ENCODE data around the gene CA10.

CA10 gene

DNA sequence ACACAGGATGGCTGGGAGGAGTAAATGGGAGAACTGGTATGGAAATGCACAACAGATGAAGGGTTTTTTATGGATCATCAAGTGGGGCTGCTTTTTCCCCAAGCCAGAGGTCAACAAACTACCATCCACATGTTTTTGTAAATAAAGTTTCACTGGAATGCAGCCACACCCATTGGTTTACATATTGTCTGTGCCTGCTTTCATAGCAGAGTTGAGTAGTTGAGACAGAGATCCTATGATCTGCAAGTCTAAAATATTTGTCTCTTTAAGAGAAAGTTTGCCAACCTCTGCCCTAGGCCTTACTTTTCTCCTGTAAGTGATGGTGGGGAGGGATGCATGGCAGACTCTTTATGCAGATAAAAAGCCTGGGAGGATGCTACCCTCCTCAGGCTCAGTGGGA is 341.4 kb downstream of the CA10 start:
- no peak for DNase-seq (ENCODE audit: low spot score)

DNA sequence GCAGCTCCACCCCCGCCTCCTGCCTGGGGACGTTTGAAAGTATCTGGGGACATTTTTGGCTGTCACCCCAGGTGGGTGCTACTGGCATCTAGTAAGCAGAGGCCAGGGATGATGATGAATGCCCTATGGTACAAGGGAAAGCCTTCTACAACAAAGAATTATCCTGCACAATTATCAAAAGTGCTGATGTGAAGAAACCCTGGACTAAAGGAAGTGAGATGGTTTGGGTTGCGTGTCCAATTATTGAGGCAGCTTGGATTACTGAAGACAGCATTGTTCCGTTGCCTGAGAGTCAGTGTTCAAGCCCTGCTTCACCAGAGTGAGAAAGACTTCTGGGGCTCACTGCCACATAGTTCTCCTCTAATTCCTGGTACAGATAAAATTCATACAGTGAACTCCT is 343.4 kb downstream of the CA10 start:
- no peak for DNase-seq (ENCODE audit: low spot score)

DNA sequence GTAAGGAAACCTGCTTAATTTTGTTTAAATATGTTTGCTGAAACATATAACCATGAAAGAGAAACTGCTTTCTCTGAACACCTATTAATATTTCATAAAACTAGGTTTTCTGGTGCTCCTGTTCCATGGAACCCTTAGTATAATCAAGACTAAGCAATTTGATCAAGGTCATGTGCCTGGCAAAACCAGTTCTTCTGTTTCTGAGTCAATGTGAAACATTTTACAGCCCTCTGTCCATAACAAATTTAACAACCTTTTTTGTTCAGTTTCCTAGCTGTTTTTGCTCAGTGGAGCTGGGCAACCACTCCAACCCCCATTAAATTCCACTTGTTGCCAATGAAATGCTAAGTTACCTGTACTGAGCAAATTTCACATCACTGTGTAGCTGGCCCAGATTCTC is 344.0 kb downstream of the CA10 start:
- DNase-seq (ENCODE audit: low spot score), result no peak

DNA sequence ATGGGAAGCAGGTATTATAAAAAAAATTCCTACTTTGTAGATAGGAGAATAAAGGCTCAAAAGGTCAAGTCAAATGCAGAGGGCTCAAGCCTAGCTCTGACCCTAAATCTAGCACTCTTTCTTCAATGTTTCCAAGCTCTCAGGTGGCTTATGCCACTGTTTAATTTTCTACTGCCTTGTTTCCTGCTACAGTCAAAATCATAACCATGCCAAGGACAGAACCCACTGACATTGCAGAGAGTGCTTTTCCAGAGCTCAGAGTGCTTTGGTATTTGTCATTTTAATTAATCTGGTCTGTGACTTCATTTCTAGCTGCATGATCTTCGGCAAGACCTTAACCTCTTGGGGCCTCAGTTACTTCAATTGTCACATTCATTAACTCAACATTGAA is 344.7 kb downstream of the CA10 start:
- no peak for DNase-seq (ENCODE audit: low spot score)

DNA sequence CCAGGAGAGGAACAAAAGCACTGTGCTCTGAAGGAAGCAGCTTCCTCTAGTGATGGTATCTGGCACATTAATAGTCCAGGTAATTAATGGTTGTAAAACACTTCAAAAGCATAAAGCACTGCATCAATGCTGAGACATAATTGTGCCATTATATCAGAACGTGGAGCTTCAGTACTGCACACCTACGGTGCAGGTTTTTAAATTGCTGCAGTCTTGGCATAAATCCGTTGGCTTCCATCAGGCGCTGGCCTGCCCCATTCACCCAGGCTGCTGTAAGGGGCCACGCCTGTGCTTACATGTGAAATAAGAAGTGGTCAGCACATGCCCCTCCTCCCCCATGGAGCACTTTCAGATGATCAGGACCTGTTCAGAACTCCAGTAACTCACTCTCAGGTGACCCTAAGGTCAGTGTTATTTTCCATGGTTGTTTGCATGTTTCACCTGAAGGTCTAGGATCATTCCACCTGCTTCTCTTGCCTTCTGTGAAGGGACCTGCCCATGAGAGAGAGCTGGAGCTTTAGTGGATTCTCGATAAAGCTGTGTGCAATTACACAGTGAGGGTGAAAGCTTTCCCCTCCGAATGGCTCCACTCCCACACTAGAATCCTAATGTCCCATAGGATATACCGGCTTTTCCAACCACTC is 345.3 kb downstream of the CA10 start:
- DNase-seq (ENCODE audit: low spot score), result no peak

DNA sequence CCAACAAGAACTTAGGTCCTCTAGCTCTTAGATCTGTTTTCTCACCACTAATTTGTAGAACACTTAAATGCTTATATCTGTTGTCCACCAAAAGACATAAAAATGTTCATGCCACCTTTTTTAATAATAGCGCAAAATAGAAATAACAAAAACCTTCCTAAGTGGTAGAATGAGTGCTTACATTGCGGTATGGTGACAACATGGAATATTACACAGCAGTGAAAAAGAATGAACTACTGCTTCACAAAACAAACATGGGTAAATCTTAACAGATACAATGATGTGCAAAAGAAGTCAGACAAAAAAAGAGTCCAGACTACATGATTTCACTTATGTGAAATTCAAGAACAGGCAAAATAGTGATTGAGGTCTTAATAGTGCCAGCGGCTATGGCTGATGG is 351.1 kb downstream of the CA10 start:
- no peak for DNase-seq (ENCODE audit: low spot score)

DNA sequence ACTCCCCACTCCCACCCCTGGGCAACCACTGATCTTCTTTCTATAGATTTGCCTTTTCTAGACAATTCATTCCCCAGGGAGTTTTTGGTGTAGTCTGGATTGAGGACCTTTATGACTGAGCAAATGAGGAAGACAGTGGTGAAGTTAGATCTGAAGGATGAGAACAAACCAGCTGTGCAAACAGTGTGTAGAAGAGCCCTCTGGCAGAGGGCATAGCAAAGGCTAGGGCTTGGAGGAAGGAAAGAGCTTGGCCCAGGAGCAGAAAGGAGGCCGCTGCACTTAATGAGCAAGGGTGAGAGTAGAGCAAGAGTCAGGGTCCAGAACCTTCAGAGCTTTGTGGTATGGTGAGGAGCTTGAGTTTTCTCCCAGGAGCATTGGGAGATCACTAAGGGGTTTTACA is 352.7 kb downstream of the CA10 start:
- DNase-seq (ENCODE audit: low spot score), result no peak

DNA sequence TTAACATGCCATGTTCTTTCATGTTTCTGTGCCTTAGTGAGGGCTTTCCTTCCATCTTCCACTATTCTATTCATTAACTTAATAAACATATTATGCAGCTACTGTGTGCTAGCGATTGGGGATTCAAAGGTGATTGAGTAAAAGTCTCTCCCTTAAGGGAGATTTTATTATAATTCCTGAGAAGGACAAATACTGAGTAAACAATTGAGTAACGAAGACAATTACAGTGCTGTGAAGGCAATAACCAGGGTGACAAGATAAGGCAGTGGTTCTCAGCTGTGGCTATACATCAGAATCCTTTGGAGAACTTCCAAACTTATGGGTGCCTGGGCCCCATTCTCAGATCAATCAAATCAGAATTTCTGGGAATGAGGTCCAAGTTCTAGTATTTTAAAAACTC is 353.3 kb downstream of the CA10 start:
- DNase-seq (ENCODE audit: low spot score), result no peak

DNA sequence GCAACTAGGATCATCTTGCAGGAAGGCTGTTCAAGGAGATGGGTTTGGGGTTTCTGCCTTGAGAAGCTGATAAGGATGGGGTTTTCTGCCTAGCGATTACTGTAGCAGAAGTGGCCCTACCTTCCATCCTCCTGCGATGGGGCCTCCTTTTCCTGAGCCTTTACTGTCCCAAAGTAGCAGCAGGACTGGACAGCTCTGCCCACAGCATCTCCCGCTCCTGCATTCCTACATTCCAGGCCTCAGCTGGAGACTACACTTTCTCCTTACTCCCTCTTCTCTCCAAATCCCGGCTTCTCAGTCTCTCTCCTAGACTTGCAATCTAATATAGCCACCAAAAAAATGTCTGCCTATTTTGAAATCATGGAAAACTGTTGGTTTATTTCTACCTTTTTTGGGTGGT is 355.4 kb downstream of the CA10 start:
- no peak for DNase-seq (ENCODE audit: low spot score)

DNA sequence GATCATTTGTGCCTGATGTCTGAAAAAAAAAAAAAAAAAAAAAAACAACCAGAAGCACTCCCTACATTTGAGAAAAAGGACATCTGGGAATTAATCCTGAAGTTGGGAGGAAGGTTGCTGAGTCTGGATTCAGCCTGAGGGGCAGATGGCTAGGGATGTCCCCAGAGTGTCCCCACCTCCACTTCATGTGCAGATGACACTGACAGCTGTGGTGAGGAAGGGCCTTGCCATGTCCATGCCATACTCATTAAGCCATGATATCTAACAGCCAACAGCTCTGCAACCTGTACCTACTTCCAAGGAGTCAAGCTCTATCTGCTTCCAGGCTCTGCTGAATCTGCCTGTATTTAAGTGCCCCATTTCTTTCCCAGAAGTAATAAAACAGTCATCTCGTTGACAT is 356.0 kb downstream of the CA10 start:
- DNase-seq (ENCODE audit: low spot score), result no peak

DNA sequence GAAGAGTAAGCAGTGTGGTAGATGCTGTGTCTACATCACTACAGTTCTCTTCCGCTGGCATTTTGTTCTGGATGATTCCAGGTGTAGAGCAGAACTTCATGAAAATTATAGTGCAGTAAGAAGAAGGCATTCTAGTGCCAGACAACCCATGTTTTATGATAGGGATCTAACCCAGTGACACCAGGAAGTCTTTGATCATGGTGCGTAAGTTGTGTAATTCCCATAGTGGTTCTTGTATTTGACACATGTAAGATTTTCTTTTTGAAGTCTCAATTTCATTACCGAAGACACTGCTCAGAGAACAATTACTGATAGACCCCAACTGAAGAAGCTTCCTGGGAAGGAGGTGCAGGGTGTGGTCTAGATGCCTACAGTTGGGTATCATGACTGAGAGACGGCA is 356.9 kb downstream of the CA10 start:
- no peak for DNase-seq (ENCODE audit: low spot score)

DNA sequence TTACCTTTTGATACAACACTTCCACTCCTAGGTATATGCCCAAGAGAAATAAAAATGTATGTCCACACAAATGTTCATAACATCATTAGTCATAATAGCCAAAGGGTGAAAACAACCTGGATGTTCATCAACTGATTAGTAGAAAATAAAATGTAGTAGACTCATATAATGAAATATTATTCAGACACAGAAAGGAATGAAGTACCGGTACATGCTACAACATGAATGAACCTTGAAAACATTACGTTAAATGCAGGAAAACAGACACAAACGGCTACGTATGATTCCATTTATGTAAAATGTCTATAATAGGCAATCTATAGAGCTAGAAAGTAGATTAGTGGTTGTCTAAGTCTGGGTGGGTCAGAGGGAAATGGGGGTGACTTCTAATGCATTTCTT is 358.5 kb downstream of the CA10 start:
- DNase-seq (ENCODE audit: low spot score), result no peak

DNA sequence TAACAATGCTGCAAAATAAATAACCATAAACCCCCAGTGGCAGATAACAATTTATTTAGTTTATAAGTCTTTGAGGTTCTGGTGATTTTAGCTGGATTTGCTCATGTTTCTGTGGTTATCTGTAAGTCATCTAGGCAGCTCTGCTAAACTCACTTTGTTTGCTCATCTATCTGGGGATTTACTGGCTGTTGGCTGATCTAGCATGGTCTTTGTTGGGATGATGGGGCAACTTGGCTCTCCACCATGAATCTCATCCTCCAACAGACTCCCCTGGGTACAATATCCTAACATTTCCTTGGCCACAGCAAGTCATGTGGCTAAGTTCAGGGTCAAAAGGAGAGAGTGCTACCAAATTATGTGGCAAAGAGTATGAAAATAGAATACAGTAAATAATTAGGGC is 359.3 kb downstream of the CA10 start:
- DNase-seq (ENCODE audit: low spot score), result no peak

DNA sequence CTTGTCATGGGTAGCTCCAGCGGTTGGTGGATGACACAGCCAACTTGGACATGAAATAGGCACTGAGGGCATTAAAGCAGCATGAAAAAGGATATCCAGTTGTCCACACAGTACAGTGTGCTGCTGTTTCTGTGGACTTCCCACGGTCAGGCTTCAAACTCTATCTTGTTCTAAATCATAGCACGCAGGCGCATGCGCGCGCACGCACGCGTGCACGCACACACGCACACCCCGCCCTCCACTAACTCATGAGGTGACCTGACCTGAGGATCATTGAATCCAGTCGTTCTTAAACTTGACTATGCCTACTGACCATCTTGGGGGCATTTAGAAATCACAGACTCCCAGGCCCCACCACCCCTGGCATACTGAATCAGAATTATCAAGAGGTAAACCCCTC is 361.4 kb downstream of the CA10 start:
- DNase-seq (ENCODE audit: low spot score), result no peak

DNA sequence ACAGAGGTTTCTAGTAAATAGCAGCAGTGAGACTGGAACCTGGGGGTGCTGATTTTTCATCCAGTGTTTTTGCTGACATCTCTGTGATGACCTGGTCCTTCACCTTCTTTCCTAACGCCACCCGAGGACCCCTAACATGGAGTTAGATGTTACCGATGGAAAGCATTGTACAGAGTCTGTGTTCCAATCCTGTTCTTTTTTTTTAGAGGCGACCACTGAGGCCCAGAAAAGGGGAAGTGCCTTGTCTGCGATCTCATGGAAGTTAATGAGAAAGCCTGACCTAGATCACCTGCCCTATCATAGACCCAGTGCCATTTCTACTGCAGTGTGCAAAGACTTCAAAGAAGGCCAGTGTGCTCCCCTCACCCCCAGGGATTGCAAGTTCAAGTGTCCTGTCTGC is 362.5 kb downstream of the CA10 start:
- no peak for DNase-seq (ENCODE audit: low spot score)

DNA sequence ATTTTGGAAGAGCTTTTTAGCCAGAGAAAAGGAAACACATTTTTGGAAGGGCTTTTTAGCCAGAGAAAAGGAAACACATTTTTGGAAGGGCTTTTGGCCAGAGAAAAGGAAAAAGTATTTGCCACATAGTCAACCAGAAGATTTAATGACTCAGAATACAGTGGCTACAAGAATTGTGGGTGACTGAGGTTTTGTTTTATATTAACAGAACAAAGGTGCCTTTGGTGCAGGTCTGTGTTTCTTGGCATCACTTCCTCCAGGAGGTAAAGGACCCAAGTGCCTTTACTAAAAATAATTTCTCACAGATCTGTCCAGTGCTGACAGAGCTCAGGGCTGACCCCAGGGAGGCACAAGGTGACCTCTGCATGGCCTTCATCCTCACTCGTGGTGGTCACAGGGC is 363.1 kb downstream of the CA10 start:
- no peak for DNase-seq (ENCODE audit: low spot score)

DNA sequence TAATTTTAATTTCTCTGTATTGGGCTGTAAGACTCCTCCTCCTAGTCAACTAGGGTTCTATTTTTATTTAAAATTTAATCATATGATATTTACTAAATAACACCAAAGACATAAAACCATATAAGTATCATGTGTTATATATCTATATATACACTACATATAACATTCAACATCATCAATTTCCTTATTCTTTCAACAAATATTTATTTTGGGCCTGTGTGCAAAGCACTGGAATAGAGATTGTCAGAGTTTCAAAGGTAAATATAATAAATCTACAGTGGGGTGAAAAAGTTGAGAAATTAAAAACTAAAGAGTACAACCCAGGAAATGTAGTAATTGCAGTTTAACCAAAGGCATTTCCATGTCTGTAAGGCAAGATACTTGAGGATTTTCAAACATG is 364.0 kb downstream of the CA10 start:
- DNase-seq (ENCODE audit: low spot score), result no peak

DNA sequence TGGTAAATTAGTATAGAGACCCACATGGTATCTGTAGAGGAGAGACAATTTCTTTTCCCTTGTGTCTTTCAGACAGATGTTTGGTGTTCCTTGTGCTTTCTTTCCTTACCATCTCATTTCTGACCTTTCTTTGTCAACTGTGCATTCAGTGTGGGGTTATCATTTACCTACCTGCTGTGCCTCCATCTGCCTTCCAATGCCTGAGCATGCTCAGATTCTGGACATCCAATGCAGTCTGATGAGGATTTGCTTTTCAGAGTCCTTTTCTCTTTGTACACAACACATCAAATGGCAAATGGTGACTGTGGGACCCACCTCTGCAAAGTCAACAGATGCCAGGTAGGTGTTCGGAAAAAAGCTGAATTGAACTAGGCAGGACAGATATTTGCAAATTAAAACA is 364.8 kb downstream of the CA10 start:
- no peak for DNase-seq (ENCODE audit: low spot score)

DNA sequence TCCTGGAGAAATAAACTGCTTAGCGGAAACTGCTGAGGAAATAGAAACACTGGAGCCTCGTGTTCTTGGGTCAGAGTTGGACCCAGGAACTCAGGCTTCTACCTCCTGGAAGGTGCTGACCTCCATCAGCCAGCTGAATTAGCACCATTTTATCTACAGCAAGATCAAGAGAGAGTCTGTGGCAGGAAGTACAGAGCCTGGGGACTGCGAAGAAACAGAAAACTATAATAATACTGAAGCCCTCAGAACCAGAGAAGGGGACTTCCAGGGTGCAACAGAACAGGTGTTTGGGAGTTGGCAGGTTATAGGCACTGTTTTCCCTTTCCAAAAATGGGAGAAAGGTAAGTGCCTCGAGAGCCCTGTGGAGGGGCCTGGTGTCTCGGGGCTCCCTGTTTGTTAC is 379.7 kb downstream of the CA10 start:
- no peak for DNase-seq (ENCODE audit: low spot score)

DNA sequence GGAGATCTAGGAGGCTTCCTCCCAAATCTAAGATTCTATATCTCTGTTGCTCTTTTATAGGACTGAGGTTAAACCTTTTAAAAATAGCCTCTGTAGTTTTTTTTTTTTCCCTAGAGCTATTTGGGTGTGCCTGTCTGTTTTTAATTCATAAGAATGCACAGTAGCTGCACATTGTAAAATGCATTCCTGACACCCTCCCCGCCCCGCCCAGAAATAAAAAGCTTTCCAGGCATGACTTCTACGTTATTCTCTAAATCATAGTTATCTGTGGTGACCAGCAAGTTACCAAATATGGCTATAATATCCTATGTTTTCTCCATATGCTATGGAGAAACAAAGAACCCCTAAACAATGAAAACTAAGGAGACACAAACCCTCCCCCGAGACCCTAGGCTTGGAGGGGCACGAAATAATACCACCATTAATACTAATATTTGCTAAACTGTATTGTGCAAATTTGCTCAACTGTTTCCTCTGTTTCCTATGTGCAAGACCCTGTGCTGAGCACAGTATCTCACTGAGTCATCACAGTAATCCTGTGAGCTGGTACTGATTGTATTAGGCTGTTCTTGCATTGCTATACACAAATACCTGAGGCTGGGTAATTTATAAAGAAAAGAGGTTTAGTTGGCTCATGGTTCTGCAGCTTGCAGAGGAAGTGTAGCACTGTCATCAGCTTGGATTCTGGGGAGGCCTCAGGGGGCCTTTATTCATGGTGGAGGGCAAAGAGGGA is 388.3 kb downstream of the CA10 start:
- no peak for DNase-seq (ENCODE audit: low spot score)

DNA sequence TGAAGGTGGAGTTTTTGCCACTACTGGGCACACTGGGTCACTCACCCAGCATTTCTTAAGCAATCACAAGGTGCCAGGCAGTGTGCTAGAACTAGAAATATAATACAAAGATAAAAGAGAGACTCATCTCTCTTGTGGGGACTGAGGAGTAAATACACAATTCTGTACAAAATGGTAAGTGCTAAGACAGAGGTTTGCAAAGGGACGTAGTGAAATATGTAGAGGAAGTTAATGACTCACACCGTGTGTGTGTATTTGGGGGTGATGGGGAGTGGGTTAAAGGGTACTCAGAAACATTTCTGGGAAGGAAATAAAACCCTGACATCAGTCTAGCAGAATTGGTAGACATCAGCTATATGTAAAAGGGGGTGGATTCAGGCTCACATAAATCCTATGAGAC is 389.3 kb downstream of the CA10 start:
- no peak for DNase-seq (ENCODE audit: low spot score)

DNA sequence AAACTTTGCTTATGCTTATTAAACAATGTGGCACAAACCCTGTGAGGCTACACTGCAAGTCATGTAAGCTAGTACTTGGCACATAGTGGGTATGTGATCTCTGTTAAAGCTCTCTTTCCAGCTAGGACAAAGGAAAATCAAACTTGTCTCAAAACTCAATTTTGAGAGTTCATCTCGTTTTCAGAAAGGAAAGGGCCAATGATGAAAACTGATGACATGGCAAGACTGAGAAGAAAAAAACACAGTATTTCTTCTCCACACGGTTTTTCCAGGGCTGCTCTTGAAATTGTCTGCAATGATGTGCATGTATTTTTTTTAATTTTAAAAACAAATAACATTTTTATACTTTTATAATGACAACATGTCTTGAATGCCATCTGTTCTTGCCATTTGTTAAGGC is 389.8 kb downstream of the CA10 start:
- DNase-seq (ENCODE audit: low spot score), result no peak

DNA sequence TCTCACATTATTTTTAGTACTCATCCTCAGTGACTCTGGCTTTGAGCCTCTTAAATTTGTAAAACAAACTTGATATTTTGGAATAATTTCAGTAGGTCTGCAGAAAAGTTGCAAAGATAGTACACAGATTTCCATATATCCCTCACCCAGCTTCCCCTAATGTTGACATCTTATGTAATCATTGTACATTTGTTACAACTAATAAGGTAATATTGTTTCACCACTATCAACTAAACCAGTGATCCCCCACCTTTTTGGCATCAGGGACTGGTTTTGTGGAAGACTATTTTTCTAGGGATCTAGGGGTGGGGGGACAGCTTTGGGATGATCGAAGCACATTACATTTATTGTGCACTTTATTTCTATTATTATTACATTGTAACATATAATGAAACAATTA is 391.2 kb downstream of the CA10 start:
- no peak for DNase-seq (ENCODE audit: low spot score)

All from kidney capillary endothelial cell (primary cell).